ENCODE results near the gene PPP1R2. TPM values are rescaled to one million over a fixed set of nuclear protein-coding genes. Genes with fewer than 3 reads are reported as not detected.

The PPP1R2 gene
- total and polyA plus RNA-seq, 4 donors: 26.2 to 77.0 (median 46.5) TPM

DNA sequence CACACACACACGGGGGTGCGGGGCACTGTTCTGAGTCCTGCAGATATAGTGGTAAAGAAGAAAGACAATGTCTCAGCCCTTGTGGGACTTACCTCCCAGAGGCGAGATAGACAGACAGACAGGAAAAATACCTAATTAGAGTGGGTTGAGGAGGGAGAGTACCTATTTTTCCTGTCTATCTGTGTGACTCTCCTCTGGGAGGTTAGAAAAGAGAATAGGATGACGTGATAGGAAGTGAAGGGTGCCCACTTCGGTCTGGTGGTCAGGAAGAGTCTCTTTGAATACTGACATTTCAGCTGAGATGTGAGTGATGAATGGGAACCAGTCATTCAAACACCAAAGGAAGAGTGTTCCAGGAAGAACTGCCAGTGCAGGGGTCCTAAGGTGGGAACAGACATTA is 44.7 kb upstream of the PPP1R2 start:
- DNase-seq: no peak
- Histone ChIP-seq H3K27me3 (ENCODE audit: control insufficient read depth in 3 of 3, insufficient read depth in 3 of 3, low read length in 2 of 3) (no peaks in the 10 kb centered on the region), H3K9me3 (ENCODE audit: control insufficient read depth in 4 of 4, insufficient read depth in 3 of 4, low read length in 3 of 4) (no peaks in the 10 kb centered on the region), H3K4me1 (ENCODE audit: control insufficient read depth in 5 of 5, insufficient read depth in 5 of 5, low read length in 5 of 5) (peaks cover 0 to 9% (median 4%) of the 10 kb centered on the region in 5 donors), H3K9ac (ENCODE audit: insufficient read depth in 1 of 2, low read length in 2 of 2) (no peak overlapping the region), H3K4me3 (no peak overlapping the region), H3K27ac (ENCODE audit: low read depth in 1 of 2, low read length in 1 of 2) (no peak overlapping the region), H3K36me3 (ENCODE audit: control insufficient read depth in 4 of 4, insufficient read depth in 4 of 4, low read length in 4 of 4) (no peaks in the 10 kb centered on the region)
- TF ChIP-seq, protein P1, sequence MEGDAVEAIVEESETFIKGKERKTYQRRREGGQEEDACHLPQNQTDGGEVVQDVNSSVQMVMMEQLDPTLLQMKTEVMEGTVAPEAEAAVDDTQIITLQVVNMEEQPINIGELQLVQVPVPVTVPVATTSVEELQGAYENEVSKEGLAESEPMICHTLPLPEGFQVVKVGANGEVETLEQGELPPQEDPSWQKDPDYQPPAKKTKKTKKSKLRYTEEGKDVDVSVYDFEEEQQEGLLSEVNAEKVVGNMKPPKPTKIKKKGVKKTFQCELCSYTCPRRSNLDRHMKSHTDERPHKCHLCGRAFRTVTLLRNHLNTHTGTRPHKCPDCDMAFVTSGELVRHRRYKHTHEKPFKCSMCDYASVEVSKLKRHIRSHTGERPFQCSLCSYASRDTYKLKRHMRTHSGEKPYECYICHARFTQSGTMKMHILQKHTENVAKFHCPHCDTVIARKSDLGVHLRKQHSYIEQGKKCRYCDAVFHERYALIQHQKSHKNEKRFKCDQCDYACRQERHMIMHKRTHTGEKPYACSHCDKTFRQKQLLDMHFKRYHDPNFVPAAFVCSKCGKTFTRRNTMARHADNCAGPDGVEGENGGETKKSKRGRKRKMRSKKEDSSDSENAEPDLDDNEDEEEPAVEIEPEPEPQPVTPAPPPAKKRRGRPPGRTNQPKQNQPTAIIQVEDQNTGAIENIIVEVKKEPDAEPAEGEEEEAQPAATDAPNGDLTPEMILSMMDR (IDR thresholded peaks at IDR 0.05; ENCODE audit: control extremely low read depth, extremely low read depth): no peak
- no peak for ATAC-seq (ENCODE audit: insufficient read depth, low FRiP score)
- 61 to 77% methylated on average over 5 of the region's 5 CpGs for WGBS, 2 donors

DNA sequence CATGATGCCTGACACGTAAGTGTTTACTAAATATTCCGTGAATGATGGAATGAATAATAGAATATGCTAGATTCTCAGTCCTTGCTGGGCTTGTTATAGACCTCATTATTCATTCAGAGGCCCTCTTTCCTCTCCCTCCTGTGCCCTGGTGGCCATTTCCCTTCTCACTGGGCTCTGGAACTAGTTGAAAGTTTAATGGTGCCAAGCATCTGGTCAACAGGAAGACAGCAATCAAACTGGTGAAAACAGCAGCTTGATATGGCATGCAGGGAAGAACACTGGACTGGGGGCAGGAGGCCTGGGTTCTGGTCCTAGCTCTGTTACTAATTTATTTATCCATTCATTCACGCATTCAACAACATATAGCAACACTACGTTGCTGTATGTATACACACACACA is 44.3 kb upstream of the PPP1R2 start:
- TF ChIP-seq, protein P1 (IDR thresholded peaks at IDR 0.05; ENCODE audit: control extremely low read depth, extremely low read depth): no peak
- Histone ChIP-seq H3K9ac (ENCODE audit: insufficient read depth in 1 of 2, low read length in 2 of 2) (no peak overlapping the region), H3K4me1 (ENCODE audit: control insufficient read depth in 5 of 5, insufficient read depth in 5 of 5, low read length in 5 of 5) (peaks cover 0 to 9% (median 4%) of the 10 kb centered on the region in 5 donors), H3K27ac (ENCODE audit: low read depth in 1 of 2, low read length in 1 of 2) (no peak overlapping the region), H3K27me3 (ENCODE audit: control insufficient read depth in 3 of 3, insufficient read depth in 3 of 3, low read length in 2 of 3) (no peaks in the 10 kb centered on the region), H3K36me3 (ENCODE audit: control insufficient read depth in 4 of 4, insufficient read depth in 4 of 4, low read length in 4 of 4) (no peaks in the 10 kb centered on the region), H3K4me3 (no peak overlapping the region), H3K9me3 (ENCODE audit: control insufficient read depth in 4 of 4, insufficient read depth in 3 of 4, low read length in 3 of 4) (no peaks in the 10 kb centered on the region)
- 76 to 83% methylated on average over 4 of the region's 4 CpGs for whole genome bisulfite sequencing, 2 donors
- DNase-seq (no peak), ATAC-seq (ENCODE audit: insufficient read depth, low FRiP score) (no peak)

DNA sequence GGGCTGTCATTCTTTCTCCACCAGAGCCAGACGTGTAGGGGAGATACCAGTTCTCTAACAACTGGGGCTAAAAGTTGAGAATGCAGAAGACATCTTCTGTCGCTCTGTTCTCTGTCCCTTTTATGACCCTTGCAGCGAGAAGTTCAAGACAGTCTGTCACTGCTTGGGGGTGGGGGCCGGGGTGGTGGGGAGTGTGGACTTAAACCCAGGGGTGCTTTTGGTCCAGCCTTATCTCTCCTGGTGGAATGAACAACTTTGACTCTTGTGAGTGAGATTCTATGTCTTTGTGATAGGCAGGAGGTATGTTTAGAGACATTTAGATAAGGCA is 41.4 kb upstream of the PPP1R2 start:
- no peak for DNase-seq
- 69 to 75% methylated on average over 4 of the region's 4 CpGs for WGBS, 2 donors
- H3K9me3 ChIP-seq (ENCODE audit: control insufficient read depth in 4 of 4, insufficient read depth in 3 of 4, low read length in 3 of 4): no peaks in the 10 kb centered on the region
- no peaks in the 10 kb centered on the region for H3K36me3 ChIP-seq (ENCODE audit: control insufficient read depth in 4 of 4, insufficient read depth in 4 of 4, low read length in 4 of 4)
- no peaks in the 10 kb centered on the region for H3K27me3 ChIP-seq (ENCODE audit: control insufficient read depth in 3 of 3, insufficient read depth in 3 of 3, low read length in 2 of 3)
- no peak for ATAC-seq (ENCODE audit: insufficient read depth, low FRiP score)
- peak overlapping the region; percentile 29 to 55 for H3K27ac ChIP-seq (ENCODE audit: low read depth in 1 of 2, low read length in 1 of 2)
- H3K4me1 ChIP-seq (ENCODE audit: control insufficient read depth in 5 of 5, insufficient read depth in 5 of 5, low read length in 5 of 5): peaks cover 5 to 17% (median 5%) of the 10 kb centered on the region in 5 donors
- no peak overlapping the region for H3K9ac ChIP-seq (ENCODE audit: insufficient read depth in 1 of 2, low read length in 2 of 2)
- no peak overlapping the region for H3K4me3 ChIP-seq
- TF ChIP-seq, protein P1 (IDR thresholded peaks at IDR 0.05; ENCODE audit: control extremely low read depth, extremely low read depth): no peak

DNA sequence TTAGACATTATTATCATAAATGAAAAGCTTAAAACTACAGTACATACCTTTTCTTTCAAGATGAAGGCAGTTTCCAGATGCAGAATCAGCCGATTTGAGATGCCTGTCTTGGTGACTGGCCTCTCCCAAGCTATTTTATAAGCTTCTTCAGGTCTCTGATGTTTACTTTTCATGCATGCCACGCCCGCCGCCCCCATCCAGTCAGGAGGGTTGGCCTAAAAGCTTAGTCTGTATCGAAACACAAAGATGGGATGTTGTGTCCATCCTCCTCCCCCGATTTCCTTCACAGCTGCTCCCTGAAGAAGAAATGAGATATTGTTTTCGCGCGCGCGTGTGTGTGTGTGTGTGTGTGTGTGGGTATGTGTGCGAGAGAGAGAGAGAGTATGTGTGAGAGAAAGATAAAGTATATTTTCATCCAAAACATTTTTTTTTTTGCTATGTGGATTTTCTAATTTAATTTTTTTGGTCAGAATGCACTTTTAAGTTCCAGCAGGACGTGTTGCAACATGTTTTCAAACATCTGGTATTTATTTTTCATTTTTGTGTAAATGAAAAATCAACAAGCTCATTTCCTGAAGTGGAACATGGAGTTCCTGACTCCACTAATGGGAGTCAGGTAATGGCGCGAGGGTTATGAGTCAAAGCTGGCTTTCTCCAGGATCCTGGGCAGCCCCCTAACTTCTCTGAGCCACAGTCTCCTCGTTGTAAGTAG is 40.9 kb upstream of the PPP1R2 start, which contains the start of gene APOD:
APOD (minus strand) TSS at position 110 of the 712 bp plus-strand sequence. CDS start 4,479 bp downstream, outside the sequence.
- Histone ChIP-seq H3K27ac (ENCODE audit: low read depth in 1 of 2, low read length in 1 of 2) (peak within 1 kb of the TSS; percentile 49 to 55), H3K9ac (ENCODE audit: insufficient read depth in 1 of 2, low read length in 2 of 2) (no peak within 1 kb of the TSS), H3K4me1 (ENCODE audit: control insufficient read depth in 5 of 5, insufficient read depth in 5 of 5, low read length in 5 of 5) (peaks cover 5 to 17% (median 5%) of the 10 kb centered on the region in 5 donors), H3K9me3 (ENCODE audit: control insufficient read depth in 4 of 4, insufficient read depth in 3 of 4, low read length in 3 of 4) (no peaks in the 10 kb centered on the region), H3K4me3 (no peak within 1 kb of the TSS), H3K36me3 (ENCODE audit: control insufficient read depth in 4 of 4, insufficient read depth in 4 of 4, low read length in 4 of 4) (no peaks in the 10 kb centered on the region), H3K27me3 (ENCODE audit: control insufficient read depth in 3 of 3, insufficient read depth in 3 of 3, low read length in 2 of 3) (no peaks in the 10 kb centered on the region)
- DNase-seq (peak; percentile 38 to 51 (median 46)), ATAC-seq (ENCODE audit: insufficient read depth, low FRiP score) (no peak)
- TF ChIP-seq, protein P1 (IDR thresholded peaks at IDR 0.05; ENCODE audit: control extremely low read depth, extremely low read depth): no peak
- 32 to 53% methylated on average over 16 of the region's 16 CpGs for WGBS, 2 donors

Data from lung (tissue), 12 donors.